Stimulated activated CD4-positive, alpha-beta T cell treated with anti-CD3 and anti-CD28 coated beads, Interleukin-1b, Interleukin-23, amount 100 ng/mL, for 24 hours (primary cell): ENCODE data around the gene CAMSAP2.

Experiments used
- DNase-seq, 4 experiments: peaks; one replicate each; pipeline ENCODE4 v3.0.0-alpha.2; 2020; ENCODE audit warnings: low read depth in 4 of 4, low spot score in 1 of 4

The CAMSAP2 gene

GRCh38 chr1:200838676-200839445 is 100.2 kb downstream of the CAMSAP2 start:
- no peak for DNase-seq

DNA sequence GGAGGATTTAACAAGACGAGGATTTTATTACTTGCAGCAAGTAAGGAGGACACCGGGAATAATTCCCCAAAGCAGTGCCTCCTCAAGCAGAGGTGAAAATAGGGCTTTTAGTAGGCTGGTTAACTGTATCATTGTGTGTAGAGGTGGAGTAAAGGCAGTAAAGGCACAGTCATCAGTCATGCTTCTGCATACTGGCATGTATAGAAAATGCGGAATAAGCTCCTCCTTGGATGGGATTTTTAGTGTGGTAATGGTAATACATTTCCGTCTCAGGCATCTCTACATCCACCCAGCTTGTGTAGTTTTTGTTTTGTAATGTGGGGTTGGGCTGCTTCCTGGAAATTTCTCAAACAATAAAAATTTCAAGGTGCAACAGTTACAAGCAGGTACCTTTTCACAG is 106.7 kb downstream of the CAMSAP2 start:
- DNase-seq: no peak

- DNase-seq: no peak
These were observed 107.7 kb downstream of the CAMSAP2 start for GRCh38 chr1:200846398-200846797.

GRCh38 chr1:200849430-200849829 is 110.7 kb downstream of the CAMSAP2 start:
- no peak for DNase-seq

- no peak for DNase-seq
These were observed 111.9 kb downstream of the CAMSAP2 start for GRCh38 chr1:200850554-200850953.

GRCh38 chr1:200856716-200857357 is 118.1 kb downstream of the CAMSAP2 start:
- DNase-seq: no peak

GRCh38 chr1:200857804-200858203 is 119.1 kb downstream of the CAMSAP2 start:
- no peak for DNase-seq

DNA sequence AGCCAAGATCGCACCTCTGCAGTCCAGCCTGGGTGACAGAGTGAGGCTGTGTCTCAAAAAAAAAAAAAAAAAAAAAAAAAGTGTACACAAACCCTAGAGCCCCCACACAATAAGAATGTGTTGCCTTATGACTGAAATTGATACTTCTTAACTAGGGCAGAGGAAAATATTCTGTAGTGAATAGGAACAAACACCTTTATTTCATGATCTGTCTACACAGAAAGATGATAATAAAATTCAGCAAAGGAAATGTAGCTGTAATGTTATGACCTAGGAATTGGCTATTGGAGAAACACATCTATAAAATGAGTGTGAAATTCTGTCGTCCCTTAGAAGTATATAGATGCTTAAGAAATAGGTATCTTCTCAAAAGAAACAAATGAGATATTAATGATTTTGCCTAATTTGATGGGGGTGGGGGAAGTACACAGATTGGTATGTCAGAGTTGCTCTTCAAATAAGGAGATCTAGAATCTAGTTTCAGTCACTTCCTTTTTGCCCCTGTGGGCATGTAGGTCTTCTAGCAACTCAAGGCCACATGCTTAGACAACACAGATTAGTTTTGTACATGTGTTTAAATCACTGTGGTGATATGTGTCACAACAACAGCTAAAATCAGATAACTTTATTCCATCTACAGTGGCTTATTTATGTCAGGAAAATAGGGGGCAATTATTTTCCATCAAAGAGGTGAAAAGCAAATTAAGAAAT is 123.4 kb downstream of the CAMSAP2 start:
- DNase-seq: no peak

DNA sequence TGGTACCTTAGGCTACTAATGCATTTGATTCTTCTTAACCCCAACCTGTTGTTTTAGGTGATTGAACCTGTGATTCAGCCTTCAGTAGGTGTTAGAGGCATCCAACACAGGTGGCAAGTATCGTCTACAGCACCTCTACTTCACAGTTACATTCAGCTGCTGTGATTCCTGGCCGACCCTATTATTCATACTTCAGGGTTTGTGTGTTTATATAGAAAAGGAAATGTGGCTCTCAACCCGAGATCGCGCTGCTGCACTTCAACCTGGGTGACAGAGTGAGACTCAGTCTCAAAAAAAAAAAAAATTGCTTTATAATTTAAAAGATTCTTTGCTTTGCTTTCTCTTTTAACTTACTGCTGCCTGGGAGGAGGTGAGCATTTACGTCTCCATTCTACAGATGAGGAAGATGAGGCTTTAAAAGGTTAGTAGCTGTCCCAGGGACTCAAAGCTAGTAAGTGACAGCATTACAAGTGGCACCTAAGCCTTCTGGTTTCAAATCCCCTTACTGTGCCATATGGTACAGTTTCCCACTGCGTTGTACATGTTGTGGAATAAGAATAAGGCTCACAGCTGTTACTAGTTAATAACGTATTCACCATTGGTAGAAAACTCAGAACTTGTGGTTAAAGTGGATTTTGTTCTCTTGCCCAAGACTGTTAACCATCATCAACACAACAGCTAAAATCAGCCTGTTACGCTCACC is 124.2 kb downstream of the CAMSAP2 start:
- no peak for DNase-seq

- DNase-seq: no peak
These were observed 127.4 kb downstream of the CAMSAP2 start for GRCh38 chr1:200866116-200866515.

GRCh38 chr1:200866521-200866920 is 127.8 kb downstream of the CAMSAP2 start:
- DNase-seq: peak in 1 of 4 experiments; percentile 57

GRCh38 chr1:200867018-200867811 is 128.5 kb downstream of the CAMSAP2 start:
- no peak for DNase-seq

- DNase-seq: no peak
These were observed 130.7 kb downstream of the CAMSAP2 start for GRCh38 chr1:200869376-200869752.

- no peak for DNase-seq
These were observed 131.2 kb downstream of the CAMSAP2 start for GRCh38 chr1:200869753-200870391.

DNA sequence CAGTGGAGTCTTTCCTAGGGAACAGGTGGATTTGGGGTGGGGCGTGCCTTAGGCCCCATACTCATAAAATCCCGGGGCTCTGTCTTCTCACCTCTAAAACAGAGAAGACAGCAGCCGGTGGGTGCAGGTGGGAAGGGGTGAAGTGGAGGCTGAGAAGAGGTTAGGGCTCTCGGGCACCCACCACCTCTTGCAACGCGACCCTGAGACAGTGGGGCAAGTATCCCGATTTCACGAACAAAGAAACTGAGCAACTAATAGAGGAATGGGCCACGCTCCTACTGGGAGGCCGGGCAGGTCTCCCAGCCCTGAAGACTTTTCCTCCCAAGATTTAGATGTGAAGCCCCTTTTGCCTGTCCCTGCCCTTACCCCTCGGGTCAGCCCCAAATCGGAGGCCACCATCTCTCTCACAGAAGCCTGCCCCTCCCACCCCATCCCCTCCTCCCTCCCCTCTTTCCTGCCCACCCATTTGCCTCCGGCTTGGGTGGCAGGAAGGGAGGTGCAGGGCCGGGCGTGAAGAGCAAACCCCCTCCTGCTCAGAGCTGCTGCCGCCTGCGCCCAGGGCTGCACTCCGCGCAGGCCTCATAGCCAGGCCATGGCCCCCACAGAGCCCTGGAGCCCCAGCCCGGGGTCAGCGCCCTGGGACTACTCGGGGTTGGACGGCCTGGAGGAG is 133.9 kb downstream of the CAMSAP2 start, which contains the start of gene GPR25:
GPR25 (plus strand) TSS at position 536 of the 670 bp plus-strand sequence; CDS start at position 593, 57 bp downstream.
- DNase-seq: no peak

- DNase-seq: no peak
These were observed 134.5 kb downstream of the CAMSAP2 start for GRCh38 chr1:200873116-200873670.

GRCh38 chr1:200873671-200874397 is 135.1 kb downstream of the CAMSAP2 start:
- no peak for DNase-seq

- no peak for DNase-seq
These were observed 136.0 kb downstream of the CAMSAP2 start for GRCh38 chr1:200874694-200875093.

- no peak for DNase-seq
These were observed 136.7 kb downstream of the CAMSAP2 start for GRCh38 chr1:200875416-200875815.
